Dermis microvascular lymphatic vessel endothelial cell (primary cell): ENCODE data around the gene COX6A1. TPM values are rescaled to one million over a fixed set of nuclear protein-coding genes. Genes with fewer than 3 reads are reported as not detected.
"Not testable (repeated sequence)": the region's sequence is repeated elsewhere in the genome, so short reads cannot be mapped to it uniquely, and the experiment has no call there.

Experiments
- DNase-seq, 2 donors: peaks; one replicate each; pipeline versions ENCODE4 v3.0.0 to v3.0.0-alpha.2; 2010; ENCODE audit warnings: low read depth in 2 of 2
- total RNA-seq: library from RNA; depleted of rRNA; stranded (reverse); fragments of >200 nt; gene quantifications from 2 replicates; pipeline ENCODE4 v1.2.1, GENCODE V29; 2014

COX6A1 gene
- total RNA-seq, 1 donor from 2014 or later = 434 TPM

- no peak for DNase-seq
Observed at GRCh38 chr12:120428597-120429229, 9.2 kb upstream of the COX6A1 start.

- no peak for DNase-seq
Observed at GRCh38 chr12:120429368-120429767, 8.5 kb upstream of the COX6A1 start.

GRCh38 chr12:120432772-120433525 lies 5.0 kb upstream of the COX6A1 start:
- DNase-seq = no peak

GRCh38 chr12:120438495-120439198 lies 734 bp downstream of the COX6A1 start:
- DNase-seq = peak in 1 of 2 donors; percentile 11

- DNase-seq = peak; percentile 52 to 79
Observed at GRCh38 chr12:120439646-120440247, 1.8 kb downstream of the COX6A1 start.

GRCh38 chr12:120444676-120445075 lies 6.8 kb downstream of the COX6A1 start:
- DNase-seq = no peak

GRCh38 chr12:120445911-120446843 lies 8.3 kb downstream of the COX6A1 start, which contains the start of the genes GATC and TRIAP1:
TSS of gene GATC (plus strand) at chr12:120446444. CDS start at chr12:120446481, 37 bp downstream.
TSS of gene TRIAP1 (minus strand) at chr12:120446384. CDS start at chr12:120446372, 12 bp downstream.
- DNase-seq = peak; percentile 65 to 88

GRCh38 chr12:120446844-120447178 lies 8.9 kb downstream of the COX6A1 start:
- not testable (repeated sequence) for DNase-seq

- no peak for DNase-seq
Observed at GRCh38 chr12:120447992-120448391, 10.1 kb downstream of the COX6A1 start.

GRCh38 chr12:120452524-120452923 lies 14.6 kb downstream of the COX6A1 start:
- not testable (repeated sequence) for DNase-seq

- no peak for DNase-seq
Observed at GRCh38 chr12:120453060-120453750, 15.3 kb downstream of the COX6A1 start.

- DNase-seq = peak in 1 of 2 donors; percentile 40
Observed at GRCh38 chr12:120453977-120454376, 16.1 kb downstream of the COX6A1 start.

- no peak for DNase-seq
Observed at GRCh38 chr12:120455302-120455701, 17.4 kb downstream of the COX6A1 start.

- peak in 1 of 2 donors; percentile 25 for DNase-seq
Observed at GRCh38 chr12:120457133-120457532, 19.2 kb downstream of the COX6A1 start.

GRCh38 chr12:120460157-120460556 lies 22.2 kb downstream of the COX6A1 start:
- no peak for DNase-seq

GRCh38 chr12:120462099-120462640 lies 24.3 kb downstream of the COX6A1 start:
- DNase-seq = no peak

GRCh38 chr12:120463712-120464111 lies 25.8 kb downstream of the COX6A1 start:
- no peak for DNase-seq

GRCh38 chr12:120465756-120466155 lies 27.8 kb downstream of the COX6A1 start:
- no peak for DNase-seq

- peak in 1 of 2 donors; percentile 45 for DNase-seq
Observed at GRCh38 chr12:120466560-120467315, 28.8 kb downstream of the COX6A1 start.
